ENCODE measurements around the gene SLC35A4. TPM values are rescaled to one million over a fixed set of nuclear protein-coding genes. Genes with fewer than 3 reads are reported as not detected.

The SLC35A4 gene
- total RNA-seq, 1 experiment from 2014 or later: 66.2 TPM

DNA sequence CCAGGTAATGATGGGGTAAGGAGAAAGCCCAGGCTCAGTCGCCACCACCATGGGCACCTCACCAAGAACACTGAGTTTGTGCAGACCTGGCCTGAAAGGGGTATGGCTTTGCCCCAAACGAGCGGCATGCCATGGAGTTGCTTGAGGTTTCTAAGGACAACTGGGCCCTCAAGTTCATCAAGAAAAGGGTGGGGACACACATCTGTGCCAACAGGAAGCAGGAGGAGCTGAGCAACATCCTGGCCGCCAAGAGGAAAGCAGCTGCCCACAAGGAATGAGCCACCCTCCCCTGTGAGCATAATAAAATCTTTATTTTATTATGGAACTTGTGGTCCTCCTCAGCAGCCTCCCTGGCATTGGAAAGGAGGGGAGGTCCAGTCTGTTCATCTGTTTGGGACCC, 44.5 kb downstream of the SLC35A4 start:
- H3K36me3 ChIP-seq (ENCODE audit: low read depth): no peaks in the 10 kb centered on the region
- H3K4me2 ChIP-seq: no peak overlapping the region
- no peaks in the 10 kb centered on the region for H3K79me2 ChIP-seq (ENCODE audit: low read depth)
- H3K9me2 ChIP-seq (ENCODE audit: insufficient read depth): no peaks in the 10 kb centered on the region
- H3F3A ChIP-seq (ENCODE audit: insufficient read depth, low read depth): 0 out of 2 replicates have a peak, but pooled peaks cover 4% of the 10 kb centered on the region
- H3K4me3 ChIP-seq: no peak overlapping the region
- peaks cover 5% of the 10 kb centered on the region for H3K4me1 ChIP-seq (replicated peaks; ENCODE audit: insufficient read depth)
- intact Hi-C loops (cut with micrococcal nuclease; ENCODE audit: unreplicated experiment): no loop called here
- no peak overlapping the region for H3K27ac ChIP-seq
- H4K20me1 ChIP-seq (ENCODE audit: insufficient read depth): no peaks in the 10 kb centered on the region
- POLR2A ChIA-PET (ENCODE audit: unreplicated experiment): no interaction called here
- TF ChIP-seq EZH2 (IDR thresholded peaks at IDR 0.05; ENCODE audit: low read depth) (no peak), CTCF (conservative IDR thresholded peaks at IDR 0.05) (no peak)
- BruUV-seq (replicated peaks): no TSS peak
- H2AFZ ChIP-seq: no peak overlapping the region
- H3K9me3 ChIP-seq (ENCODE audit: insufficient read depth, low read depth): no peaks in the 10 kb centered on the region
- no peaks in the 10 kb centered on the region for H3K27me3 ChIP-seq (ENCODE audit: insufficient read depth, low read depth)
- CTCF ChIA-PET: no interaction called here
- no peak for DNase-seq

- Histone ChIP-seq H4K20me1 (ENCODE audit: insufficient read depth) (no peaks in the 10 kb centered on the region), H3K27me3 (ENCODE audit: insufficient read depth, low read depth) (no peaks in the 10 kb centered on the region), H3K4me3 (no peak overlapping the region), H3K36me3 (ENCODE audit: low read depth) (no peaks in the 10 kb centered on the region), H3K79me2 (ENCODE audit: low read depth) (no peaks in the 10 kb centered on the region), H3K4me1 (replicated peaks; ENCODE audit: insufficient read depth) (peaks cover 5% of the 10 kb centered on the region), H2AFZ (no peak overlapping the region), H3K4me2 (no peak overlapping the region), H3K27ac (no peak overlapping the region), H3K9me3 (ENCODE audit: insufficient read depth, low read depth) (no peaks in the 10 kb centered on the region), H3F3A (ENCODE audit: insufficient read depth, low read depth) (0 out of 2 replicates have a peak, but pooled peaks cover 4% of the 10 kb centered on the region), H3K9me2 (ENCODE audit: insufficient read depth) (no peaks in the 10 kb centered on the region)
- intact Hi-C loops (cut with micrococcal nuclease; ENCODE audit: unreplicated experiment): no loop called here
- BruUV-seq (replicated peaks): no TSS peak
- POLR2A ChIA-PET (ENCODE audit: unreplicated experiment): interaction anchor here (0.6 to 0.7 kb wide), 2 partner anchors 37 to 57 kb away, joined by 3 read pairs; partner anchors contain the start of gene IK
- no peak for TF ChIP-seq EZH2 (IDR thresholded peaks at IDR 0.05; ENCODE audit: low read depth)
- CTCF ChIA-PET: no interaction called here
- DNase-seq: no peak
Observed at GRCh38 chr5:140611020-140611521, 46.4 kb downstream of the SLC35A4 start.

Small RNA genes lying within 50 kb of the gene (microRNA-seq; reads per million reads assigned to microRNA genes)
- gene MIR6831 (ENCODE audit: borderline number of aligned reads, borderline replicate concordance): not detected

Other genes starting within 250 kb of the SLC35A4 start
- 8.5 and 9.0 TPM in 2 replicates for gene HBEGF, start 218.2 kb upstream of the SLC35A4 start, total RNA-seq (2021)
- gene SLC4A9, start 204.6 kb upstream of the SLC35A4 start, total RNA-seq (2021): 0.20 and 0.53 TPM in 2 replicates
- gene ANKHD1, start 163.0 kb upstream of the SLC35A4 start, total RNA-seq (2021): 90.7 and 109 TPM in 2 replicates
- 4.8 and 5.6 TPM in 2 replicates for gene EIF4EBP3, start 17.2 kb upstream of the SLC35A4 start, total RNA-seq (2021)
- gene SRA1, start 7.4 kb upstream of the SLC35A4 start, total RNA-seq (2021): 30.5 and 36.1 TPM in 2 replicates
- 23.4 and 26.0 TPM in 2 replicates for gene APBB3, start 230 bp upstream of the SLC35A4 start, total RNA-seq (2021)
- gene CD14, start 68.3 kb downstream of the SLC35A4 start, total RNA-seq (2021): 0.35 and 0.81 TPM in 2 replicates
- 12.1 and 25.2 TPM in 2 replicates for gene TMCO6, start 74.6 kb downstream of the SLC35A4 start, total RNA-seq (2021)
- gene NDUFA2, start 82.8 kb downstream of the SLC35A4 start, total RNA-seq (2021): 69.7 and 72.7 TPM in 2 replicates
- gene IK, start 83.0 kb downstream of the SLC35A4 start, total RNA-seq (2021): 74.2 and 86.7 TPM in 2 replicates
- 37.9 and 39.2 TPM in 2 replicates for gene WDR55, start 100.1 kb downstream of the SLC35A4 start, total RNA-seq (2021)
- gene DND1, start 108.7 kb downstream of the SLC35A4 start, total RNA-seq (2021): 1.2 and 2.0 TPM in 2 replicates
- gene HARS1, start 126.5 kb downstream of the SLC35A4 start, total RNA-seq (2021): 52.0 and 64.3 TPM in 2 replicates
- gene HARS2, start 126.6 kb downstream of the SLC35A4 start, total RNA-seq (2021): 28.8 and 31.1 TPM in 2 replicates
- gene ZMAT2, start 135.6 kb downstream of the SLC35A4 start, total RNA-seq (2021): 53.5 and 60.1 TPM in 2 replicates
- not detected in 2 replicates for gene PCDHA1, start 221.3 kb downstream of the SLC35A4 start, total RNA-seq (2021)
- gene PCDHA2, start 230.0 kb downstream of the SLC35A4 start, total RNA-seq (2021): not detected in 2 replicates
- gene PCDHA3, start 236.2 kb downstream of the SLC35A4 start, total RNA-seq (2021): not detected in 2 replicates
- not detected in 2 replicates for gene PCDHA4, start 242.2 kb downstream of the SLC35A4 start, total RNA-seq (2021)

Measured in PC-9 (cell line).